SK-N-SH (cell line): Measurements from ENCODE around the gene CDH4. TPM values are rescaled to one million over a fixed set of nuclear protein-coding genes. Genes with fewer than 3 reads are reported as not detected.

ENCODE experiments used
- CTCF ChIA-PET: fragments of 300-600, 350-600 bp; formaldehyde crosslinking; extraction: SDS; loops from one replicate; lab custom pipeline; 2021; lab: Yijun Ruan, JAX
- POLR2A ChIA-PET: fragments of 350-600 bp; sonication (Branson Sonifier 250); formaldehyde crosslinking; extraction: SDS; loops from one replicate; lab custom pipeline; 2020; ENCODE audit warnings: antibody characterized with exemption, inconsistent platforms; lab: Yijun Ruan, JAX
- DNase-seq: peaks from one replicate; pipeline ENCODE4 v3.0.0; 2012
- H2AFZ ChIP-seq: fragments of 200-600 bp; sonication (generic); 2 replicates; pipeline ENCODE4 v1.8.1; 2016; ENCODE audit warnings: antibody characterized with exemption, mild to moderate bottlenecking, low read depth
- H3F3A ChIP-seq: fragments of 200-600 bp; sonication (generic); replicated peaks from 2 replicates; pipeline ENCODE3; 2016; ENCODE audit warnings: antibody characterized with exemption, mild to moderate bottlenecking; ENCODE audit not compliant: insufficient read depth
- H3K27ac ChIP-seq, 2 experiments: fragments of 200-500 bp in 1 of 2; fragments of 200-600 bp in 1 of 2; sonication (Bioruptor generic) in 1 of 2; sonication (generic), shearing (Covaris generic) in 1 of 2; 2 replicates each; pipeline versions ENCODE4 v1.5.1 to v1.6.1; 2014 to 2016; ENCODE audit warnings: low read depth in 2 of 2, inconsistent platforms in 1 of 2, low read length in 1 of 2, mild to moderate bottlenecking in 1 of 2, mixed read lengths in 1 of 2
- H3K27me3 ChIP-seq: fragments of 200-600 bp; sonication (generic), shearing (Covaris generic); 2 replicates; pipeline ENCODE4 v1.6.1; 2016; ENCODE audit warnings: mixed run types; ENCODE audit not compliant: insufficient read depth
- H3K36me3 ChIP-seq, 2 experiments: fragments of 200-500 bp in 1 of 2; fragments of 200-600 bp in 1 of 2; sonication (Bioruptor generic) in 1 of 2; sonication (generic) in 1 of 2; replicated peaks in 1 of 2; 2 replicates each; pipeline versions ENCODE3 to v1.5.1; 2014 to 2016; ENCODE audit warnings: low read length in 1 of 2, mild to moderate bottlenecking in 1 of 2; ENCODE audit not compliant: insufficient read depth in 2 of 2, control insufficient read depth in 1 of 2
- H3K4me1 ChIP-seq, 2 experiments: fragments of 200-500 bp in 1 of 2; fragments of 200-600 bp in 1 of 2; sonication (Bioruptor generic) in 1 of 2; sonication (generic), shearing (Covaris generic) in 1 of 2; 2 replicates each; pipeline versions ENCODE4 v1.5.1 to v1.6.1; 2014 to 2016; ENCODE audit warnings: low read depth in 1 of 2, low read length in 1 of 2, mixed run types in 1 of 2; ENCODE audit not compliant: insufficient read depth in 2 of 2, control insufficient read depth in 1 of 2
- H3K4me2 ChIP-seq: fragments of 200-600 bp; sonication (generic), shearing (Covaris generic); 2 replicates; pipeline ENCODE4 v1.6.1; 2017; ENCODE audit warnings: mixed run types
- H3K4me3 ChIP-seq, 2 experiments: fragments of 200-500 bp in 1 of 2; fragments of 200-600 bp in 1 of 2; sonication (Bioruptor generic) in 1 of 2; sonication (generic), shearing (Covaris generic) in 1 of 2; 2 replicates each; pipeline versions ENCODE4 v1.5.1 to v1.8.1; 2014 to 2016; ENCODE audit warnings: low read depth in 2 of 2, inconsistent platforms in 1 of 2, low read length in 1 of 2, mild to moderate bottlenecking in 1 of 2, mixed read lengths in 1 of 2, moderate library complexity in 1 of 2
- H3K79me2 ChIP-seq: fragments of 200-600 bp; sonication (generic); 2 replicates; pipeline ENCODE4 v1.8.1; 2017; ENCODE audit warnings: mild to moderate bottlenecking; ENCODE audit not compliant: insufficient read depth
- H3K9ac ChIP-seq: fragments of 200-600 bp; sonication (generic); 2 replicates; pipeline ENCODE4 v1.6.1; 2017; ENCODE audit warnings: mixed run types
- H3K9me2 ChIP-seq: fragments of 200-600 bp; sonication (generic); 2 replicates; pipeline ENCODE4 v1.6.1; 2017; ENCODE audit warnings: mixed run types
- H3K9me3 ChIP-seq: fragments of 200-600 bp; sonication (generic); 2 replicates; pipeline ENCODE4 v1.6.1; 2017; ENCODE audit warnings: mixed run types, mild to moderate bottlenecking, moderate library complexity
- H4K20me1 ChIP-seq: fragments of 200-600 bp; sonication (generic); 2 replicates; pipeline ENCODE4 v1.6.1; 2017; ENCODE audit warnings: mild to moderate bottlenecking, mixed run types; ENCODE audit not compliant: insufficient read depth
- EP300 ChIP-seq, 2 experiments: IDR thresholded peaks; 2 replicates each; pipeline versions ENCODE4 v1.4.0 to v1.6.1; 2012; ENCODE audit warnings: borderline replicate concordance in 1 of 2, low read depth in 1 of 2, low read length in 1 of 2
- FOSL2 ChIP-seq: IDR thresholded peaks from 2 replicates; pipeline ENCODE4 v1.4.0; 2012; ENCODE audit warnings: low read depth, mild to moderate bottlenecking, moderate library complexity, borderline replicate concordance
- FOXJ3 ChIP-seq: sonication (generic); formaldehyde crosslinking; IDR thresholded peaks from 2 replicates; pipeline ENCODE4 v1.5.1; 2020; ENCODE audit warnings: mild to moderate bottlenecking, missing genetic modification reagents
- FOXM1 ChIP-seq: IDR thresholded peaks from 2 replicates; pipeline ENCODE4 v1.4.0; 2012; ENCODE audit warnings: low read depth, mild to moderate bottlenecking
- GABPA ChIP-seq: IDR thresholded peaks from 2 replicates; pipeline ENCODE4 v1.4.0; 2012; ENCODE audit warnings: low read depth, mild to moderate bottlenecking
- GATA2 ChIP-seq: sonication (generic); formaldehyde crosslinking; IDR thresholded peaks from 2 replicates; pipeline ENCODE4 v1.5.0; 2020; ENCODE audit warnings: mild to moderate bottlenecking, missing genetic modification reagents
- JUND ChIP-seq: IDR thresholded peaks from 2 replicates; pipeline ENCODE4 v1.4.0; 2012
- MXI1 ChIP-seq: IDR thresholded peaks from 2 replicates; pipeline ENCODE4 v1.6.1; 2012; ENCODE audit warnings: mild to moderate bottlenecking, low read depth, low read length, improper control_type of control experiment
- NFIC ChIP-seq: IDR thresholded peaks from 2 replicates; pipeline ENCODE4 v1.4.0; 2012; ENCODE audit warnings: borderline replicate concordance
- NRF1 ChIP-seq: IDR thresholded peaks from 2 replicates; pipeline ENCODE4 v1.6.1; 2012; ENCODE audit warnings: low read depth, mild to moderate bottlenecking, low read length
- POLR2AphosphoS5 ChIP-seq: IDR thresholded peaks from 2 replicates; pipeline ENCODE4 v1.6.1; 2012; ENCODE audit warnings: low read depth, low read length
- RAD21 ChIP-seq: IDR thresholded peaks from 2 replicates; pipeline ENCODE4 v1.6.1; 2012; ENCODE audit warnings: mild to moderate bottlenecking, low read length
- RFX5 ChIP-seq: IDR thresholded peaks from 2 replicates; pipeline ENCODE4 v1.6.1; 2012; ENCODE audit warnings: mild to moderate bottlenecking, improper control_type of control experiment, low read length
- SMC3 ChIP-seq: IDR thresholded peaks from 2 replicates; pipeline ENCODE4 v1.6.1; 2012; ENCODE audit warnings: low read depth, low read length, improper control_type of control experiment
- TAF1 ChIP-seq: IDR thresholded peaks from 2 replicates; pipeline ENCODE4 v1.6.1; 2012; ENCODE audit warnings: low read depth, mild to moderate bottlenecking, low read length, moderate library complexity, borderline replicate concordance
- TCF12 ChIP-seq: IDR thresholded peaks from 2 replicates; pipeline ENCODE4 v1.4.0; 2012
- TEAD4 ChIP-seq: IDR thresholded peaks from 2 replicates; pipeline ENCODE4 v1.4.0; 2012; ENCODE audit warnings: mild to moderate bottlenecking, borderline replicate concordance; ENCODE audit not compliant: insufficient read depth
- YY1 ChIP-seq: IDR thresholded peaks from 2 replicates; pipeline ENCODE4 v1.4.0; 2012; ENCODE audit warnings: low read depth, mild to moderate bottlenecking
- WGBS: methylation state at CpG from one replicate; pipeline ENCODE4 v1.1.6; 2017; ENCODE audit warnings: low lambda C conversion rate; 5-methylcytosine and 5-hydroxymethylcytosine counted together
- polyA plus RNA-seq, 3 experiments: library from polyadenylated mRNA; depleted of rRNA; stranded (reverse); fragments of >200 nt; gene quantifications; 2 replicates each; pipeline ENCODE4 v1.2.3, GENCODE V29; 2012
- TF ChIP-seq, protein P1 (sequence below): fragments of 150-350 bp; IDR thresholded peaks from 2 replicates; pipeline ENCODE4 v1.6.1; 2016; ENCODE audit warnings: mild to moderate bottlenecking, low read depth, low read length
- TF ChIP-seq, protein P2 (sequence below): IDR thresholded peaks from 2 replicates; pipeline ENCODE4 v1.4.0; 2012; ENCODE audit warnings: low read depth, borderline replicate concordance
- TF ChIP-seq, protein P3 (sequence below): IDR thresholded peaks from 2 replicates; pipeline ENCODE4; 2012
- TF ChIP-seq, protein P4 (sequence below): fragments of 150-350 bp; IDR thresholded peaks from 2 replicates; pipeline ENCODE4 v1.6.1; 2017; ENCODE audit warnings: antibody characterized with exemption, low read length, low read depth, borderline replicate concordance
- TF ChIP-seq, protein P5 (sequence below): IDR thresholded peaks from 2 replicates; pipeline ENCODE4 v1.4.0; 2012; ENCODE audit warnings: low read depth, borderline replicate concordance

The CDH4 gene
- polyA plus RNA-seq, 1 of the 3 experiments (the other 2 are of a cell fraction) = not detected

DNA sequence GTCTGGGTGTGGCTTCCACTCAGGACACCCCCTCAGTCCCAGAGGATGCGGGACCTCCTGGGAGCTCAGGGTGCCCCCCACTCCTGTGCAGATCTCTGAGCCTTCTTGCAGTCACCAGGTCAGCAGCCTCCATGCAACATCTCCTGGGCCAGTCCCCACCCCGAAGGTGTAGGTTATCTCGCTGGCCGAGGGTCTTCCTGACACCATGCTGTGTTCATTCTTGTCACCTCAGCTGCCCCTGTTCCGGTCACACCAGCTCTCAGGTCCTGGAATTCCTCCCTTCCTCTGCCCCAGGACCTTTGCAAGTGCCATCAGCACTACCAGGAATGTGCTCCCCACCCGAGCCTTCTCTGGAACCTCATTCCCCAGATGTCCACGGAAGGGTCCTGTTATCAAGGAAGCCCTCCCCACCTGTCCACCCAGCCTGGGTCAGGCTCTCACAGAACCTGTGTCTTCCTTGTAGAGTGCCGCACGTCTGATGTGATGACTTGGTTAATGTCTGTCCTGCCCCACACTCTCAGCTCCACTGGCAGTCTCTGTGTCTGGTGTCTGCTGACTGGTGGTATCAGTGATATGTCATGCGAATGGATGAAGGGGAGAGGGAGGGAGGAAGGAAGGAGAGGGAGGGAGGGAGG, 484.1 kb downstream of the CDH4 start:
- Histone ChIP-seq H3K79me2 (no peaks in the 10 kb centered on the region), H4K20me1 (no peaks in the 10 kb centered on the region), H3K9me2 (no peaks in the 10 kb centered on the region), H3K4me2 (no peak overlapping the region), H3K27me3 (no peaks in the 10 kb centered on the region), H3K9me3 (no peaks in the 10 kb centered on the region), H3K4me3 (no peak overlapping the region), H3K36me3 (no peaks in the 10 kb centered on the region), H3K27ac (no peak overlapping the region), H3K9ac (no peak overlapping the region), H3F3A (no peaks in the 10 kb centered on the region), H2AFZ (no peak overlapping the region), H3K4me1 (no peaks in the 10 kb centered on the region)
- CTCF ChIA-PET = interaction anchor here (0.6 kb wide), 1 partner anchor 12 kb away, joined by 4 read pairs; no protein-coding TSS in a partner anchor
- POLR2A ChIA-PET = no interaction called here
- DNase-seq = no peak
- no peak for TF ChIP-seq EP300 (IDR thresholded peaks at IDR 0.05; ENCODE audit: borderline replicate concordance in 1 of 2, low read depth in 1 of 2, low read length in 1 of 2)
- TF ChIP-seq GABPA = no peak
- TF ChIP-seq, protein P1, sequence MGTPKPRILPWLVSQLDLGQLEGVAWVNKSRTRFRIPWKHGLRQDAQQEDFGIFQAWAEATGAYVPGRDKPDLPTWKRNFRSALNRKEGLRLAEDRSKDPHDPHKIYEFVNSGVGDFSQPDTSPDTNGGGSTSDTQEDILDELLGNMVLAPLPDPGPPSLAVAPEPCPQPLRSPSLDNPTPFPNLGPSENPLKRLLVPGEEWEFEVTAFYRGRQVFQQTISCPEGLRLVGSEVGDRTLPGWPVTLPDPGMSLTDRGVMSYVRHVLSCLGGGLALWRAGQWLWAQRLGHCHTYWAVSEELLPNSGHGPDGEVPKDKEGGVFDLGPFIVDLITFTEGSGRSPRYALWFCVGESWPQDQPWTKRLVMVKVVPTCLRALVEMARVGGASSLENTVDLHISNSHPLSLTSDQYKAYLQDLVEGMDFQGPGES = no peak
- WGBS = 38% methylated on average over 9 of the region's 10 CpGs

DNA sequence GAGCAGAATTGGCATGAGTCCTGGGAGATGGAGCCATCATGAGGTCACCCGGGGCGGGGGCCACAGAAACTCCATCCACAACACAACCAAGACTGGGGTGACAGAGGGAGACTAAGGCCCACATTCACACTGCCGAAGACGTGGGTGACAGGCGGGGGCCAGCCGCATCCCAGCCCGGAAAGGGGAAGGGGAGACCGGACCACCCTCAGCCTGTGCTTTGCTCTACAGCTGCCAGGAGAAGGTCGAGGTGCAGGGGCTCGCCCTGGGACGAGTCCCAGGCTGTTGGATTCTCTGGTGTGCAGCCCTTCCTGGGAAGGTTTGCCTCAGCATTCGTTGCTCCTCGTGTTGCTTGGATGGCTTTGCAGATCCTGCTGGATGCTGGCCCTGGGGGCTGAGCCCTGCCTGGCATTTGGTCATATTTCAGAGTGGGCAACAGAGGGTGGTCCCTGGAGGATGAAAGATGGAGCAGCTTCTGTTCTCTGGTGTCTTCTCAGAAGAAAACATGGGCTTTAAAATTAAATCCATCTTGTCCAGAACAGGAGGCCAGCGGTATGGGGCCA, 484.8 kb downstream of the CDH4 start:
- 39% methylated on average over 6 of the region's 14 CpGs for WGBS
- no peak overlapping the region for H3K27ac ChIP-seq
- H3K36me3 ChIP-seq = no peaks in the 10 kb centered on the region
- no peak overlapping the region for H2AFZ ChIP-seq
- H3K4me1 ChIP-seq = no peaks in the 10 kb centered on the region
- H3K9me3 ChIP-seq = no peaks in the 10 kb centered on the region
- no peak overlapping the region for H3K4me3 ChIP-seq
- DNase-seq = no peak
- TF ChIP-seq GATA2 (CRISPR knock-in tag) (no peak), NRF1 (no peak), YY1 (no peak), JUND (no peak), TAF1 (no peak), FOXM1 (no peak), SMC3 (no peak), TCF12 (no peak), MXI1 (no peak), FOSL2 (no peak), RFX5 (no peak), RAD21 (no peak), POLR2AphosphoS5 (no peak), NFIC (no peak), FOXJ3 (CRISPR knock-in tag) (no peak), TEAD4 (no peak)
- TF ChIP-seq, protein P2, sequence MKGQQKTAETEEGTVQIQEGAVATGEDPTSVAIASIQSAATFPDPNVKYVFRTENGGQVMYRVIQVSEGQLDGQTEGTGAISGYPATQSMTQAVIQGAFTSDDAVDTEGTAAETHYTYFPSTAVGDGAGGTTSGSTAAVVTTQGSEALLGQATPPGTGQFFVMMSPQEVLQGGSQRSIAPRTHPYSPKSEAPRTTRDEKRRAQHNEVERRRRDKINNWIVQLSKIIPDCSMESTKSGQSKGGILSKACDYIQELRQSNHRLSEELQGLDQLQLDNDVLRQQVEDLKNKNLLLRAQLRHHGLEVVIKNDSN = no peak
- TF ChIP-seq, protein P3, sequence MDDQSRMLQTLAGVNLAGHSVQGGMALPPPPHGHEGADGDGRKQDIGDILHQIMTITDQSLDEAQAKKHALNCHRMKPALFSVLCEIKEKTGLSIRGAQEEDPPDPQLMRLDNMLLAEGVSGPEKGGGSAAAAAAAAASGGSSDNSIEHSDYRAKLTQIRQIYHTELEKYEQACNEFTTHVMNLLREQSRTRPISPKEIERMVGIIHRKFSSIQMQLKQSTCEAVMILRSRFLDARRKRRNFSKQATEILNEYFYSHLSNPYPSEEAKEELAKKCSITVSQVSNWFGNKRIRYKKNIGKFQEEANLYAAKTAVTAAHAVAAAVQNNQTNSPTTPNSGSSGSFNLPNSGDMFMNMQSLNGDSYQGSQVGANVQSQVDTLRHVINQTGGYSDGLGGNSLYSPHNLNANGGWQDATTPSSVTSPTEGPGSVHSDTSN = no peak
- TF ChIP-seq, protein P4, sequence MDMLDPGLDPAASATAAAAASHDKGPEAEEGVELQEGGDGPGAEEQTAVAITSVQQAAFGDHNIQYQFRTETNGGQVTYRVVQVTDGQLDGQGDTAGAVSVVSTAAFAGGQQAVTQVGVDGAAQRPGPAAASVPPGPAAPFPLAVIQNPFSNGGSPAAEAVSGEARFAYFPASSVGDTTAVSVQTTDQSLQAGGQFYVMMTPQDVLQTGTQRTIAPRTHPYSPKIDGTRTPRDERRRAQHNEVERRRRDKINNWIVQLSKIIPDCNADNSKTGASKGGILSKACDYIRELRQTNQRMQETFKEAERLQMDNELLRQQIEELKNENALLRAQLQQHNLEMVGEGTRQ = no peak
- TF ChIP-seq, protein P5, sequence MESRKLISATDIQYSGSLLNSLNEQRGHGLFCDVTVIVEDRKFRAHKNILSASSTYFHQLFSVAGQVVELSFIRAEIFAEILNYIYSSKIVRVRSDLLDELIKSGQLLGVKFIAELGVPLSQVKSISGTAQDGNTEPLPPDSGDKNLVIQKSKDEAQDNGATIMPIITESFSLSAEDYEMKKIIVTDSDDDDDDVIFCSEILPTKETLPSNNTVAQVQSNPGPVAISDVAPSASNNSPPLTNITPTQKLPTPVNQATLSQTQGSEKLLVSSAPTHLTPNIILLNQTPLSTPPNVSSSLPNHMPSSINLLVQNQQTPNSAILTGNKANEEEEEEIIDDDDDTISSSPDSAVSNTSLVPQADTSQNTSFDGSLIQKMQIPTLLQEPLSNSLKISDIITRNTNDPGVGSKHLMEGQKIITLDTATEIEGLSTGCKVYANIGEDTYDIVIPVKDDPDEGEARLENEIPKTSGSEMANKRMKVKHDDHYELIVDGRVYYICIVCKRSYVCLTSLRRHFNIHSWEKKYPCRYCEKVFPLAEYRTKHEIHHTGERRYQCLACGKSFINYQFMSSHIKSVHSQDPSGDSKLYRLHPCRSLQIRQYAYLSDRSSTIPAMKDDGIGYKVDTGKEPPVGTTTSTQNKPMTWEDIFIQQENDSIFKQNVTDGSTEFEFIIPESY = no peak
- H3F3A ChIP-seq = no peaks in the 10 kb centered on the region
- ChIA-PET POLR2A (no interaction called here), CTCF (interaction anchor here (0.6 kb wide), 1 partner anchor 1470 kb away, joined by 3 read pairs; no protein-coding TSS in a partner anchor)
- no peaks in the 10 kb centered on the region for H3K79me2 ChIP-seq
- no peak overlapping the region for H3K4me2 ChIP-seq
- H4K20me1 ChIP-seq = no peaks in the 10 kb centered on the region
- no peaks in the 10 kb centered on the region for H3K9me2 ChIP-seq
- no peaks in the 10 kb centered on the region for H3K27me3 ChIP-seq
- no peak overlapping the region for H3K9ac ChIP-seq
